Smooth muscle cell (in vitro differentiated cells): Measurements from ENCODE around the gene ST7. TPM values are rescaled to one million over a fixed set of nuclear protein-coding genes. Genes with fewer than 3 reads are reported as not detected.
A peak's percentile ranks its signal among the peaks of the same experiment; 100 is the strongest.

ENCODE experiments used
- DNase-seq: peaks from one replicate; lab custom pipeline; 2025; ENCODE audit not compliant: unreplicated experiment; lab: John Stamatoyannopoulos, UW
- H2AFZ ChIP-seq: fragments of 200-600 bp; sonication (generic); 2 replicates; pipeline ENCODE4 v1.6.0; 2016; ENCODE audit warnings: antibody characterized with exemption, low read depth, mild to moderate bottlenecking
- H3F3A ChIP-seq: fragments of 200-600 bp; sonication (generic); 2 replicates; pipeline ENCODE4 v1.6.0; 2017; ENCODE audit warnings: antibody characterized with exemption, low read depth
- H3K27ac ChIP-seq: fragments of 200-600 bp; sonication (generic); 2 replicates; pipeline ENCODE4 v1.5.1; 2016; ENCODE audit warnings: low read depth, mild to moderate bottlenecking
- H3K27me3 ChIP-seq: fragments of 200-600 bp; sonication (generic); 2 replicates; pipeline ENCODE4 v1.6.1; 2016; ENCODE audit warnings: low read depth, mild to moderate bottlenecking
- H3K36me3 ChIP-seq: fragments of 200-600 bp; sonication (generic); 2 replicates; pipeline ENCODE4 v1.5.1; 2016; ENCODE audit warnings: low read depth
- H3K4me1 ChIP-seq: fragments of 200-600 bp; sonication (generic); 2 replicates; pipeline ENCODE4 v1.5.1; 2016; ENCODE audit warnings: low read depth
- H3K4me2 ChIP-seq: fragments of 200-600 bp; sonication (generic); 2 replicates; pipeline ENCODE4 v1.6.0; 2016; ENCODE audit warnings: mild to moderate bottlenecking
- H3K4me3 ChIP-seq: fragments of 200-600 bp; sonication (generic); 2 replicates; pipeline ENCODE4 v1.5.1; 2016; ENCODE audit warnings: mild to moderate bottlenecking
- H3K79me2 ChIP-seq: fragments of 200-600 bp; sonication (generic); 2 replicates; pipeline ENCODE4 v1.6.0; 2016; ENCODE audit warnings: low read depth, mild to moderate bottlenecking
- H3K9ac ChIP-seq: fragments of 200-600 bp; sonication (generic); 2 replicates; pipeline ENCODE4 v1.6.0; 2016; ENCODE audit warnings: low read depth
- H3K9me3 ChIP-seq: fragments of 200-600 bp; sonication (generic); replicated peaks from 2 replicates; pipeline ENCODE4 v1.5.1; 2016; ENCODE audit warnings: low read depth
- H4K20me1 ChIP-seq: fragments of 200-600 bp; sonication (generic); 2 replicates; pipeline ENCODE4 v1.6.0; 2016; ENCODE audit warnings: low read depth
- WGBS: methylation state at CpG from one replicate; pipeline ENCODE4 v1.1.7; 2016; ENCODE audit warnings: low lambda C conversion rate; 5-methylcytosine and 5-hydroxymethylcytosine counted together
- polyA plus RNA-seq: library from polyadenylated mRNA; unstranded; fragments of >200 nt; fragmentation: Nextera tagmentation; extraction: Ambion mirVana; gene quantifications from 2 replicates; pipeline ENCODE4 v1.2.1, GENCODE V29; 2016
- total RNA-seq: library from RNA; depleted of rRNA; stranded (reverse); fragments of >200 nt; gene quantifications from 2 replicates; pipeline ENCODE4 v1.2.3, GENCODE V29; 2014
- TF ChIP-seq, protein P1 (sequence below): fragments of 200-600 bp; sonication (generic); IDR thresholded peaks from 2 replicates; pipeline ENCODE4 v1.5.1; 2017; ENCODE audit warnings: borderline replicate concordance, mild to moderate bottlenecking, antibody characterized with exemption; ENCODE audit not compliant: insufficient read depth, poor library complexity, severe bottlenecking

Gene ST7
- total and polyA plus RNA-seq, 2 experiments from 2014 or later: 23.2 to 26.1 TPM

DNA sequence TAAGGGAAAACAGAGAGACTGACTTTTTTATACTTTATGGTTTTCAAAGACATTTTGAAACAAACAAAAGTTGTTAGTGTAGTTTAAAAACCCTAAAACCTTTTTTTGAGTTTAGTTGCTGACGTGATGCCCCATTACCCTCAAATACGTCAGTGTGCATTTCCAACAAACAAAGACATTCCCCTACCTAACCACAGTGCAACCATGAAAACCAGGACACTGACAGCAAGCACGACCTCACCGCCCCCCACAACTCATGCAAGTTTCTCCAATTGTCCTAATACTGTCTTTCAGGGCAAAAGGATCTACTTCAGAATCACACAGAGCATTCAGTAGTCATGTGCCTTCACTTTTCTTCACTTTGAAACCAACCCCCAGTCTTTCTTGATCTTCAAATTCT lies 294.5 kb downstream of the ST7 start:
- no peak overlapping the region for H3K4me2 ChIP-seq
- H3K27me3 ChIP-seq: no peaks in the 10 kb centered on the region
- no peak for DNase-seq
- TF ChIP-seq, protein P1, sequence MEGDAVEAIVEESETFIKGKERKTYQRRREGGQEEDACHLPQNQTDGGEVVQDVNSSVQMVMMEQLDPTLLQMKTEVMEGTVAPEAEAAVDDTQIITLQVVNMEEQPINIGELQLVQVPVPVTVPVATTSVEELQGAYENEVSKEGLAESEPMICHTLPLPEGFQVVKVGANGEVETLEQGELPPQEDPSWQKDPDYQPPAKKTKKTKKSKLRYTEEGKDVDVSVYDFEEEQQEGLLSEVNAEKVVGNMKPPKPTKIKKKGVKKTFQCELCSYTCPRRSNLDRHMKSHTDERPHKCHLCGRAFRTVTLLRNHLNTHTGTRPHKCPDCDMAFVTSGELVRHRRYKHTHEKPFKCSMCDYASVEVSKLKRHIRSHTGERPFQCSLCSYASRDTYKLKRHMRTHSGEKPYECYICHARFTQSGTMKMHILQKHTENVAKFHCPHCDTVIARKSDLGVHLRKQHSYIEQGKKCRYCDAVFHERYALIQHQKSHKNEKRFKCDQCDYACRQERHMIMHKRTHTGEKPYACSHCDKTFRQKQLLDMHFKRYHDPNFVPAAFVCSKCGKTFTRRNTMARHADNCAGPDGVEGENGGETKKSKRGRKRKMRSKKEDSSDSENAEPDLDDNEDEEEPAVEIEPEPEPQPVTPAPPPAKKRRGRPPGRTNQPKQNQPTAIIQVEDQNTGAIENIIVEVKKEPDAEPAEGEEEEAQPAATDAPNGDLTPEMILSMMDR: no peak
- H3K4me1 ChIP-seq: peaks cover 6% of the 10 kb centered on the region
- H3K9ac ChIP-seq: no peak overlapping the region
- no peaks in the 10 kb centered on the region for H4K20me1 ChIP-seq
- no peak overlapping the region for H3K4me3 ChIP-seq
- WGBS: 70% methylated on average over 4 of the region's 4 CpGs
- no peaks in the 10 kb centered on the region for H3K79me2 ChIP-seq
- peaks cover 19% of the 10 kb centered on the region for H3F3A ChIP-seq
- no peaks in the 10 kb centered on the region for H3K36me3 ChIP-seq
- no peaks in the 10 kb centered on the region for H3K9me3 ChIP-seq
- no peak overlapping the region for H2AFZ ChIP-seq
- H3K27ac ChIP-seq: no peak overlapping the region

DNA sequence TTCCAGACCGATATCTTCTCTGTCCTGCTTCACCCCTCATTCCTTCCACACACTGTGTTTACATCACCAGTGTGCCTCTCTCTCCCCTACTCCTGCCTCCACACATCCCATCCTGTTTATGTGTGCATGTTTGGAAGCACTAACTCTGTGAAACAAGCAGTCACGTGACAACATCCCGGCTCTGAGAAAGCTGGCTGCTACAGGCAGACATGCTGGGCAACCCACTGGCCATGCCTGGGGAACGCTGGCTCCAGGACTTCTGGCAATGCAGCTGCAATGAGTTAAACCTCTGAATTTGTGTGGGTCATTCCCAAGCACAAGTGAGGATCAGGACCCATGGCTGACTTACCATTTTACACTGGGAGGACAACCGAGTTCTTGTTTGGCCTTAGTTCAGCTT lies 295.5 kb downstream of the ST7 start:
- Histone ChIP-seq H3K36me3 (no peaks in the 10 kb centered on the region), H3K9ac (no peak overlapping the region), H3K4me3 (no peak overlapping the region), H3K9me3 (no peaks in the 10 kb centered on the region), H2AFZ (peak overlapping the region; percentile 0), H3K27me3 (no peaks in the 10 kb centered on the region), H4K20me1 (no peaks in the 10 kb centered on the region), H3K4me1 (peaks cover 6% of the 10 kb centered on the region), H3F3A (peaks cover 19% of the 10 kb centered on the region), H3K4me2 (no peak overlapping the region), H3K79me2 (no peaks in the 10 kb centered on the region), H3K27ac (peak overlapping the region; percentile 98)
- TF ChIP-seq, protein P1: no peak
- DNase-seq: no peak
- WGBS: 47% methylated on average over 5 of the region's 5 CpGs

DNA sequence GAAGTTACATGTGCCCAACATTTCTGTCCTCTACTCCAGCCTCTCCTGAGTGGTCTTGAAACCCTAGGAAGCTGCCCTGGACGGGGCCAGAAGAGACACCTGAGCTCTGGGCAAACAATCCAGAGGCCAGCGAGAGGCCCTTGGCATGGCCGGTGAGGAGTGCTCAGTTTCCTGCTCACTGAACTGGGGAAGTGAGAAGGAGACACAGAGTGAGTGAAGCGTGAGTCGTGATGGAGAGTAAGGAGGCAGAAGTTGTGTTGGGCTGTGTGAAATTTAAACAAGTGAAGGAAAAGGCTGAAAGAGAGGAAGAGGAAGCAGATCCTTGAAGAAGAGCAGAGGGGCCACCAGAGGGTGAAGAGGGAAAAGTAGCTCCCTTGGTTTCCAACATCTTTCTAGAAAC lies 296.4 kb downstream of the ST7 start:
- DNase-seq: no peak
- H3K27me3 ChIP-seq: no peaks in the 10 kb centered on the region
- no peaks in the 10 kb centered on the region for H3K36me3 ChIP-seq
- no peak overlapping the region for H2AFZ ChIP-seq
- no peak overlapping the region for H3K9ac ChIP-seq
- H4K20me1 ChIP-seq: no peaks in the 10 kb centered on the region
- no peak overlapping the region for H3K4me3 ChIP-seq
- TF ChIP-seq, protein P1: no peak
- peak overlapping the region; percentile 98 for H3K27ac ChIP-seq
- no peaks in the 10 kb centered on the region for H3K9me3 ChIP-seq
- no peaks in the 10 kb centered on the region for H3K79me2 ChIP-seq
- peaks cover 19% of the 10 kb centered on the region for H3F3A ChIP-seq
- no peak overlapping the region for H3K4me2 ChIP-seq
- 91% methylated on average over 5 of the region's 5 CpGs for WGBS
- H3K4me1 ChIP-seq: peaks cover 6% of the 10 kb centered on the region

DNA sequence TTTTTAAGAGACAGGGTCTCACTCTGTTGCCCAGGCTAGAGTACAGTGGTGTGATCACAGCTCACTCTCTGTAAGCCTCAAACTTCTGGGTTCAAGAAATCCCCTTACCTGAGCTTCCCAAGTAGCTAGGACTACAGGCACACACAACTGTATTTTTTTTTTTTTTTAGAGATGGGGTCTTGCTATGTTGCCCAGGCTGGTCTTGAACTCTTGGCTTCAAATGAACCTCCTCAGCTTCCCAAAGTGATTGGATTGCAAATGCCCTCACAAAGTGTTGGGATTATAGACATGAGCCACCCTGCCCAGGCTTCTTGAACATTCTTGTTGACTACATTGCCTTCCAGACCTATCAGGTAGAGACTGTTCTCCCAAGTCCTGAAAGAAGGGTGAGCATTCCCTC lies 296.9 kb downstream of the ST7 start:
- no peaks in the 10 kb centered on the region for H4K20me1 ChIP-seq
- peak overlapping the region; percentile 89 for H3K9ac ChIP-seq
- H3K9me3 ChIP-seq: no peaks in the 10 kb centered on the region
- peaks cover 19% of the 10 kb centered on the region for H3F3A ChIP-seq
- no peak for DNase-seq
- no peaks in the 10 kb centered on the region for H3K79me2 ChIP-seq
- TF ChIP-seq, protein P1: no peak
- no peak overlapping the region for H2AFZ ChIP-seq
- H3K27me3 ChIP-seq: no peaks in the 10 kb centered on the region
- H3K4me2 ChIP-seq: peak overlapping the region; percentile 74
- peaks cover 6% of the 10 kb centered on the region for H3K4me1 ChIP-seq
- peak overlapping the region; percentile 98 for H3K27ac ChIP-seq
- no peaks in the 10 kb centered on the region for H3K36me3 ChIP-seq
- no peak overlapping the region for H3K4me3 ChIP-seq
